ENCODE measurements around the gene NMU.
"Not testable (repeated sequence)": the region's sequence is repeated elsewhere in the genome, so short reads cannot be mapped to it uniquely, and the experiment has no call there.

The NMU gene

GRCh38 chr4:55635741-55636655, at the start of gene NMU:
TSS of gene NMU (minus strand) at chr4:55636298. CDS start at chr4:55636192, 106 bp downstream.
- DNase-seq, result peak; percentile 59

GRCh38 chr4:55684276-55684675, 48.2 kb upstream of the NMU start:
- no peak for DNase-seq

- DNase-seq, result not testable (repeated sequence)
Observed at GRCh38 chr4:55682797-55683196, 46.7 kb upstream of the NMU start.

GRCh38 chr4:55682295-55682694, 46.2 kb upstream of the NMU start:
- DNase-seq, result no peak

GRCh38 chr4:55681430-55681829, 45.3 kb upstream of the NMU start:
- DNase-seq, result no peak

GRCh38 chr4:55675196-55675793, 39.2 kb upstream of the NMU start:
- DNase-seq, result peak; percentile 75

GRCh38 chr4:55673424-55673823, 37.3 kb upstream of the NMU start:
- no peak for DNase-seq

GRCh38 chr4:55671667-55672066, 35.6 kb upstream of the NMU start:
- no peak for DNase-seq

GRCh38 chr4:55670695-55671094, 34.6 kb upstream of the NMU start:
- no peak for DNase-seq

- no peak for DNase-seq
Observed at GRCh38 chr4:55668449-55668848, 32.4 kb upstream of the NMU start.

- DNase-seq, result no peak
Observed at GRCh38 chr4:55666535-55666934, 30.4 kb upstream of the NMU start.

GRCh38 chr4:55663145-55663544, 27.0 kb upstream of the NMU start:
- no peak for DNase-seq

- peak; percentile 64 for DNase-seq
Observed at GRCh38 chr4:55661398-55662056, 25.4 kb upstream of the NMU start.

- no peak for DNase-seq
Observed at GRCh38 chr4:55658657-55659056, 22.6 kb upstream of the NMU start.

- DNase-seq, result no peak
Observed at GRCh38 chr4:55654131-55654530, 18.0 kb upstream of the NMU start.

GRCh38 chr4:55650483-55650882, 14.4 kb upstream of the NMU start:
- no peak for DNase-seq

GRCh38 chr4:55637272-55637820, 1.2 kb upstream of the NMU start:
- DNase-seq, result no peak

GRCh38 chr4:55636656-55636999, 530 bp upstream of the NMU start:
- DNase-seq, result no peak

- peak; percentile 33 for DNase-seq
Observed at GRCh38 chr4:55635282-55635681, 816 bp downstream of the NMU start.

- peak; percentile 19 for DNase-seq
Observed at GRCh38 chr4:55634417-55635128, 1.5 kb downstream of the NMU start.

GRCh38 chr4:55633903-55634302, 2.2 kb downstream of the NMU start:
- DNase-seq, result no peak

GRCh38 chr4:55625835-55626234, 10.3 kb downstream of the NMU start:
- no peak for DNase-seq

- not testable (repeated sequence) for DNase-seq
Observed at GRCh38 chr4:55624063-55624462, 12.0 kb downstream of the NMU start.
